ENCODE data around the gene DNAH6. TPM values are rescaled to one million over a fixed set of nuclear protein-coding genes. Genes with fewer than 3 reads are reported as not detected.

The DNAH6 gene
- total RNA-seq, 2 donors from 2014 or later, result 0.69 to 1.6 TPM

DNA sequence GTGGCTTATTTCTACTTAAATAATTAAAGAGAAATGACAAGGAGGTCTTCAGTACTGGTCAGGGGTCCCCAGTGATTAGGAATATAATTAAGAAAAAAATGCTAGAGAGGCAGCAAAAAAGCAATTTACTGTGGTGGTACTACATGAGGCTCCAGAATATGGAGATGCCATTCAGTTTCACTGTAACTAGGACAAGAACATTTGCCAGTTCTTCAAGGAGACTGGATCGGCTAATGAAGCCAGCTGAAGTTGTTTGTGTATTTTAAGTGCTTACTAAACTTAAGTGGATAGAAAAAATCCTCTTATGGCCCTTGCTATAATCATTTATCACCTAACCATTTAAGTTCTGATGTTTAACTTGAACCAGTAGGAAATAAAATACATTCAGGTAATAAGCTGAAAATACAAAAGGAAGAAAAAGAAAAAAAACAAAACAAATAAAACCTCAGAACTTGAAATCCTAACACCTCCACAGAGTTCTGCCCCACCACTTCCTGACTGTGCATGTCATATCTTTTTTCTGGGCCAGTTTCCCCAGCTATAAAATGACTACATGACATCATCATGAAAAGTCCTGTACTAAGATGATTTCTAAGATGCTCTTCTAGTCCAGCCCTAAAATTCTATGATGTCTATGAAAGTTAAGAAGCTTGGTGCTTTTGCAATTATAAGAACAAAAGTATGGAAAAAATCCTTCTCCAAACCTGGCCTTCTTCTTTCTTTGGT is 266.6 kb downstream of the DNAH6 start:
- H3K4me3 Mint-ChIP-seq, result peak overlapping the region; percentile 59
- peaks cover 4% of the 10 kb centered on the region for H3K9me3 Mint-ChIP-seq
- peaks cover 45% of the 10 kb centered on the region for H3K4me1 Mint-ChIP-seq
- H3K27me3 Mint-ChIP-seq, result no peaks in the 10 kb centered on the region
- peak overlapping the region; percentile 63 for H3K27ac Mint-ChIP-seq
- H3K36me3 Mint-ChIP-seq (ENCODE audit: low read depth), result no peaks in the 10 kb centered on the region
- peak; percentile 80 for ATAC-seq (replicated peaks)

DNA sequence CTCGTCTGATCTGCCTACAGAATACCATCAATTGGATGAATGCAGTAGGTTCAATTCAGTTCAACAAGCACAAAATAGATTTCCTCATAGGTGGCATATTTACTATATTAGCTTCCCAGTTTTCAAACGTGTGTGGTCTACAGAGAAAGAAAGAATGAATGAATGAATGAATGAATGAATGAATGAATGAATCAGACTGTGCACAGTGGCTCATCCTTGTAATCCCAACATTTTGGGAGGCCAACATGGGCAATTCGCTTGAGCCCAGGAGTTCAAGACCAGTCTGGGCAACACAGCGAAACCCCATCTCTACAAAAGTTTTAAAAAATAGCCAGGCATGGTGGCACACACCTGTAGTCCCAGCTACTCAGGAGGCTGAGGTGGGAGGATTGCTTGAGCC is 269.7 kb downstream of the DNAH6 start:
- ATAC-seq (replicated peaks), result no peak
- Mint-ChIP-seq H3K4me1 (peaks cover 22% of the 10 kb centered on the region), H3K27me3 (no peaks in the 10 kb centered on the region), H3K9me3 (peaks cover 4% of the 10 kb centered on the region), H3K4me3 (no peak overlapping the region), H3K36me3 (ENCODE audit: low read depth) (no peaks in the 10 kb centered on the region), H3K27ac (no peak overlapping the region)

DNA sequence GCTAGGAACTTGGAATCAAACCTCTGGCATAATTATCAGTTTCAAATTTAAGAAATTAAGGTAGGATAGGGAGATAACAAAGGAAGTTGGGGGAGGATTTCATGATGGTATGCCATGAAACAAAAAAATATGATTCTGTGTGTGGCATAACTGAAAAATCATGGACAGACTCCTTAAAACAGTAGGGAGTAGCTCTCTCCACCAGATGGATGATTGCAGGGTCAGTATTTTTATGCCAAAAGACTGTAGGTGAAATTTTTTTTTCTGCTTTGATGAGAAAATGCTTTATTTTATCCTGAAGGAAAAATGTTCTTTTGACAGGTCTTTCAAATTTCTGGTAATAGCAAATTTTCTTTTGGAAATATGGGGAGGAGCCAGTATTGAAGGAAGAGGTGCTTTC is 270.3 kb downstream of the DNAH6 start:
- Mint-ChIP-seq H3K4me3 (no peak overlapping the region), H3K27ac (no peak overlapping the region), H3K36me3 (ENCODE audit: low read depth) (no peaks in the 10 kb centered on the region), H3K9me3 (peaks cover 4% of the 10 kb centered on the region), H3K27me3 (no peaks in the 10 kb centered on the region), H3K4me1 (peaks cover 16% of the 10 kb centered on the region)
- ATAC-seq (replicated peaks), result no peak

DNA sequence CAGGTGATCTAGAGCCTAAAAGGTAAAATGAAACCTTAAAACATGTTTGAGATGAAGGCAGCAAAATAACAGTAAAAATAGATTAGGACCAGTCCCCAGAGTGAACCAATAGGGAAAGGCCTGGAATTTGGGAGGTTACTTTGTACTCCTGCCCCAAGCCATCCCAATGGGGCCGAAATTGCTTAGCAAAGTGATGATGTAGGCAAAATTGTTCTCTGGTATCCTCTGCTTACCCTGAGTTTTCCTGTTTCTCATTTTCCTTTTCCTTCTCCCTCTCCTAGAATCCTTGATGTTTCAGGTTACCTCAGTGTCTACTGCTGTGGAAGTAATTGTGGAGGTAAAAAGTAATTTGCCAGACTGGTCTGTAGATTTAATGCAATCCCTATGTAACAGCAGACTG is 271.7 kb downstream of the DNAH6 start:
- Mint-ChIP-seq H3K27me3 (no peaks in the 10 kb centered on the region), H3K36me3 (ENCODE audit: low read depth) (no peaks in the 10 kb centered on the region), H3K9me3 (peaks cover 4% of the 10 kb centered on the region), H3K27ac (no peak overlapping the region), H3K4me3 (no peak overlapping the region), H3K4me1 (peaks cover 11% of the 10 kb centered on the region)
- ATAC-seq (replicated peaks), result no peak

DNA sequence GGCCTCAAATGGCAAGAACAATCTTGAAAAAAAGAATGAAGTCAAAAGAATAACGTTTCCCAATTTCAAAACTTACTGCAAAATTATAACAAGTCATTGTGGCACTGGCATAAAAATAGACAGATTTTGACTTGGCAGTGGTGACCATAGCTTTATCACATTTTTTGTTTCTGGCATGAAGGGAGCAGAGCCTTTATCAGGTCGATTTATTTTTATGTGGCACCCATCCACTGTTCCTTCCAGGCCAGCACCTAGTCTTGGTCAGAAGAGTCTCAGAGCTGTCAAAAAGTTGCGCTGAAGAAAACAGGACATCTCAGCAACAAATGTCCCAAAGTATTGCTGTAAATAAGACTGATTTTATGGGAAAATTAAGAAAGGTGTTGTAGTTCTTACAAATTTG is 272.2 kb downstream of the DNAH6 start:
- Mint-ChIP-seq H3K27ac (no peak overlapping the region), H3K27me3 (no peaks in the 10 kb centered on the region), H3K36me3 (ENCODE audit: low read depth) (no peaks in the 10 kb centered on the region), H3K9me3 (peaks cover 3% of the 10 kb centered on the region), H3K4me1 (peaks cover 6% of the 10 kb centered on the region), H3K4me3 (no peak overlapping the region)
- no peak for ATAC-seq (replicated peaks)

DNA sequence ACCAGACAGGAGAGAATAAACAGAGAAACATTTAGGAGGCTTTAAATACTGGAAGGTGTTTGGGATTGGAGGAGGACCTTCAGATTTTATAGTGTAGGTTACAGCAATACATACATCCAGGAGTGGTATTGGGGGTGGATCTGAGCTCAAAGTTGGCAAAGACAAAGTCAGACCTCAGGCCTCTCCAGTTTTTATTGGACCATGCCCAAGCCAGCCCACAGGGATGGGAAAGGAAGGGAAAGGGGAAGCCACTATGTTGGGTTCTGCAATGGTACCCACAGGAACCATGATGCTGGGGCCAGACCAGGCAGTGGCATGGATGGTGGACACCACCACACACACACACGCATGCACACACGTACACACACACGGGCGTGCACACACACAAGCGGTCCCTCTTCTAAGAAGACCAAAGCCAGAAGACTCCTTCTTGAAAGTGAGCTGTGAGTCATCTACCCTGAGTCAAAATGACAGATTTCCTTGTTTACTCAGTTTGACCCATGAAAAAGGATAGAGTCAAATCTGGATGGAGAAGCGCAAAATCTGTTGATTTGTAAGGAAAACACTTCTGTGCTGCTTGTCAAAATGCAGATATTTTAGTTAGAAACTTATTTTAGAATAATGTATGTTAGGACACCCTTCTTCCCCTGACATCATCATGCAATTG is 276.7 kb downstream of the DNAH6 start:
- Mint-ChIP-seq H3K36me3 (ENCODE audit: low read depth) (no peaks in the 10 kb centered on the region), H3K4me1 (no peaks in the 10 kb centered on the region), H3K9me3 (no peaks in the 10 kb centered on the region), H3K4me3 (no peak overlapping the region), H3K27me3 (no peaks in the 10 kb centered on the region), H3K27ac (no peak overlapping the region)
- peak; percentile 55 for ATAC-seq (replicated peaks)

DNA sequence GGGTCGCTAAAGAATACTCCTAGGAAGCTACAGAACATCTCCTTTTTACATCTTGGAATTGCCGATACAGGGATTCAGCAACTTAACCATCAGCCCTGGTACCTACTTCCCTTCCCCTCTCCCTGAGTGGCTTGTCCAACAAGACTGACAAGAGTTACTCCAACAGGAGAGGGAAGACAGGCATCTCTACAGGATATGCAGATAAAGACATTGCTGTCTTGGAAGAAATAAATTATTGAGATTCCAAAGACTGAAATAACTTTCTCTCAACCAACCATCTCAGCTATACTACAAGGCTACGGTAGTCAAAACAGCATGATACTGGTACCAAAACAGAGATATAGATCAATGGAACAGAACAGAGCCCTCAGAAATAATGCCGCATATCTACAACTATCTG is 277.3 kb downstream of the DNAH6 start:
- no peaks in the 10 kb centered on the region for H3K36me3 Mint-ChIP-seq (ENCODE audit: low read depth)
- no peaks in the 10 kb centered on the region for H3K27me3 Mint-ChIP-seq
- no peaks in the 10 kb centered on the region for H3K4me1 Mint-ChIP-seq
- no peak overlapping the region for H3K27ac Mint-ChIP-seq
- ATAC-seq (replicated peaks), result no peak
- no peaks in the 10 kb centered on the region for H3K9me3 Mint-ChIP-seq
- no peak overlapping the region for H3K4me3 Mint-ChIP-seq

DNA sequence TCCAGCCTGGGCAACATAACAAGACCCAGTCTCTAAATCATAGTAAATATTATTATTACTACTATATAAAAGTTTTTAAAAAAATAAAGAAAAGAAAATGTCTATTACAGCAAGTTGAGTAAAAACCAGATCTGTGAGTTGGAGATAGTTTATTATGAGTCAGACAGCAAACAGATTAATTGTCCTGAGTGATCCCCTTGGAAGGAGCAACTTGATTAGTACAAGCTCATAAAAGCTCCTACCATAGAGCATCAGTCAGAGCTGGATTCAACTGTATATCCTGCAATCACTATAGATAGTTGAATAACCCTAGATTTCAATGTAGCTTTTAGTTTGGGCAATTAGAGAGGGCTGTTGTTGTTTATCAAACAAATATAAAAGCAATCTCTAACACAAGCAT is 280.5 kb downstream of the DNAH6 start:
- Mint-ChIP-seq H3K36me3 (ENCODE audit: low read depth) (no peaks in the 10 kb centered on the region), H3K9me3 (no peaks in the 10 kb centered on the region), H3K27me3 (no peaks in the 10 kb centered on the region), H3K4me1 (peaks cover 11% of the 10 kb centered on the region), H3K4me3 (no peak overlapping the region), H3K27ac (no peak overlapping the region)
- ATAC-seq (replicated peaks), result no peak

DNA sequence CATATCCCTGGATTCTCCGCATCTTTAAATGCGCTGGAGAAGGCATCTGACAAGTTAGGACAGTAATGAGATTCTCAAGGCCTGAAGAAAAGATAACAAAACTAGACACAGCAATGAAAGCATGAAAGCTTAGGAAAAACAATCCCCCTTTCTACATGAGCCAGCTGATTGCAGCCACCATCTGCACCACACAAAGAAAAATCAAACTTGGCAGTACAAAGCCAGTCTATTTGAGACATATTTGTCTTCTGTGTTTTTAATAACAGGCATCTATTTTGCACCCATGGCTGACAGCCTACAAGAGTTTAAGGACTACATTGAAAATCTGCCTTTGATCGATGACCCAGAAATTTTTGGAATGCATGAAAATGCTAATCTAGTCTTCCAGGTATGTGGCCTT is 281.0 kb downstream of the DNAH6 start:
- Mint-ChIP-seq H3K4me3 (no peak overlapping the region), H3K4me1 (peaks cover 11% of the 10 kb centered on the region), H3K27me3 (no peaks in the 10 kb centered on the region), H3K9me3 (no peaks in the 10 kb centered on the region), H3K27ac (no peak overlapping the region), H3K36me3 (ENCODE audit: low read depth) (no peaks in the 10 kb centered on the region)
- ATAC-seq (replicated peaks), result no peak

DNA sequence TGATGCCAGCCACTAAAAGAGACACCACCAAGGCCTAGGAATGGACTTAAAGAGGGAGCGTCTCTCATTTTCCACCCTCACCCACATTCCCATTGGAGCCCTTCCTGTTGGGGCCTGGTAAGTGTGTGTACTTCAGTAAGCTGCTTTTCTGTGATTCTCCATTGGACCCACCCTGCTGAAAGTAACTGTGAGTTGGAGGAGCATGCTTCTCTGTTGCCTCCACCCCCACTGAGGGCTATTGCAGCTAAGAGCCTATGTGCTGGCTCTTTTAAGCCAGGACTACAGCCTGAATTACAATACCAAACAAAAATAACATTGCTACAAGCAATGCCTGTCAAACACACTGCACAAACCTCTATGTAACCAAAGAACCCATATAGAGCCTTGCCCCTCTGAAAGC is 283.5 kb downstream of the DNAH6 start:
- H3K9me3 Mint-ChIP-seq, result no peaks in the 10 kb centered on the region
- peak overlapping the region; percentile 59 for H3K4me3 Mint-ChIP-seq
- no peaks in the 10 kb centered on the region for H3K36me3 Mint-ChIP-seq (ENCODE audit: low read depth)
- peak overlapping the region; percentile 25 for H3K27ac Mint-ChIP-seq
- no peak for ATAC-seq (replicated peaks)
- peaks cover 16% of the 10 kb centered on the region for H3K4me1 Mint-ChIP-seq
- no peaks in the 10 kb centered on the region for H3K27me3 Mint-ChIP-seq

DNA sequence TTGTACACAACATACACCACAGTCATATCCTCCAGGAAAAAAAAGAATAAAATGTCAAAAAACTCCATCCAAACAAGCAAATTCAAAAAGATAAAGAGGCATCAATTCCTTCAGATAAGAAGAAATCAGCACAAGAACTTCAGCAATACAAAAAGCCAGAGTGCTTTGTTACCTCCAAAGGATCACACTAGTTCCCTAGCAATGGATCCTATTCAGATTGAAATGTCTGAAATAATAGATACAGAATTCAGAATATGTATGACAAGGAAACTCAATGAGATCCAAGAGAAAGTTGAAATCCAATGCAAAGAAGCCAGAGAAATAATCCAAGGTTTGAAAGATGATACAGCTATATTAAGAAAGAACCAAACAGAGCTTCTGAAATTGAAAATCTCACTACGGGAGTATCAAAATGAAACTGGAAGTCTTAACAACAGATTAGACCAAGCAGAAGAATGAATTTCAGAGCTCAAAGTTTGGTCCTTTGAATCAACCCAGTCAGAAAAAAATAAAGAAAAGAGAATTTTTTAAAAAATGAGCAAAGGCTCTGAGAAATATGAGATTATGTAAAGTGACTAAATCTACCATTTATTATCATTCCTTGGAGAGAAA is 284.0 kb downstream of the DNAH6 start:
- Mint-ChIP-seq H3K9me3 (no peaks in the 10 kb centered on the region), H3K27ac (peak overlapping the region; percentile 25), H3K4me1 (peaks cover 16% of the 10 kb centered on the region), H3K27me3 (no peaks in the 10 kb centered on the region), H3K36me3 (ENCODE audit: low read depth) (no peaks in the 10 kb centered on the region), H3K4me3 (peak overlapping the region; percentile 59)
- ATAC-seq (replicated peaks), result peak; percentile 55

DNA sequence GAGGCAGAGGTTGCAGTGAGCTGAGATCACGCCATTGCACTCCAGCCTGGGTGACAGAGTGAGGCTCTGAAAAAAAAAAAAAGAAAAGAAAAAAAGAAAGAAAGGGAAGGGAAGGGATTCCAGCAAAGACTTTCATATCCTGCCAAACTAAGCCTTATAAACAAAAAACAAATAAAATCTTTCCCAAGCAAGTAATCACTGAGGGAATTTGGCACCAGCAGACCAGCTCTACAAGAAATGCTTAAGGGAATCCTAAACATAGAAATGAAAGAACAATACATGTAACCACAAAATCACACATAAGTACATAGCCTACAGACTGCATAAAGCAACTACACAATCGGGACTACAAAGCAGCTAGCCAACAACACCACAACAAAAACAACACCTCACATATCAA is 285.5 kb downstream of the DNAH6 start:
- Mint-ChIP-seq H3K9me3 (no peaks in the 10 kb centered on the region), H3K36me3 (ENCODE audit: low read depth) (no peaks in the 10 kb centered on the region), H3K27ac (no peak overlapping the region), H3K4me1 (peaks cover 16% of the 10 kb centered on the region), H3K27me3 (no peaks in the 10 kb centered on the region), H3K4me3 (no peak overlapping the region)
- ATAC-seq (replicated peaks), result no peak

DNA sequence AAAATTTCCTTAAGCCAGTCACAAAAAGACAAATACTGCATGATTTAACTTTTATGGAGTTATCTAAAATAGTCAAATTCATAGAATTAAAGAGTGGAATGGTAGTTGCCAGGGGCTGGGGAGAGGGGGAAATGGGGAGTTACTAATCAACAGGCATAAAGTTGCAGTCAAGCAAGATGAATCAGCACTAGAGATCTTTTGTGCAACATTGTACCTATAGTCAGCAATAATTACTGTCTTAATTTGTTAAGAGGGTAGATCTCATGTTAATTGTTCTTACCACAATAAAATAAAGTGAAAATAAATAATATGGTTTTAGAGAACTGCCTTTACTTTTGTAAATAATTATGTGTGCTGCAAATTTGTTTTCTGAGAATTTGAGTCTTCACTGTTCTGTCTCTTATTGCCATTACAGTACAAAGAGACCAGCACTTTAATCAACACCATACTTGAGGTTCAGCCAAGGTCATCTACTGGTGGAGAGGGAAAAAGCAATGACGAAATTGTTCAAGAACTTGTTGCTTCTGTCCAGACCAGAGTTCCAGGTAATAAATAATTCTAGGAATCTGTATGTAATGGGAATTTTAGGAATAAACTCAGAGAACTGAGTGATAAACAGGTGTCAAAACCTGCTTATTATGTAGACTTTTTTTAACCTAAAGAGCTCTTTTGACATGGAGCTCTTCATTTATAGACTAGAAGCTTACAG is 289.1 kb downstream of the DNAH6 start:
- H3K9me3 Mint-ChIP-seq, result peaks cover 3% of the 10 kb centered on the region
- H3K36me3 Mint-ChIP-seq (ENCODE audit: low read depth), result no peaks in the 10 kb centered on the region
- H3K4me1 Mint-ChIP-seq, result peaks cover 9% of the 10 kb centered on the region
- no peaks in the 10 kb centered on the region for H3K27me3 Mint-ChIP-seq
- H3K27ac Mint-ChIP-seq, result no peak overlapping the region
- ATAC-seq (replicated peaks), result no peak
- no peak overlapping the region for H3K4me3 Mint-ChIP-seq

DNA sequence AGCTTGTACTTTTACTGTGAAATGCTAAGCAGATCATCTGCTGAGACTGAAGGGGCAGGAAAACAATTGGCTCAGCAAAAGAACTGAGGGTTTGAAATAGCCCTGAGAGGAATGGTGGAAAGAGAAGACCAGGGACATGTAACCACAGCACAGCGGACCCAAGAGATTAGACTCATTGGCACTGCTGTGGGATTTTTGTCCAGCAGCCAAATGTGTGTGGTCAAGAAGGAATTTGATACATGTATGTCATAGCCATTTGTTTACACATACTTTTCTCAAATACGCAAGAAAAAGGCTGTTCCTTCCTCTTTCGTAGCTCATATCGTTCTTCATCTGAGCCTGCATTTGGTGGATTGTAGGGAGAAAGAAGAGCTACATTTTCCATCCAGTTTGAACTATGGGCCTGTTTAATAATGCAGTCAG is 290.8 kb downstream of the DNAH6 start:
- Mint-ChIP-seq H3K9me3 (peaks cover 3% of the 10 kb centered on the region), H3K27ac (no peak overlapping the region), H3K36me3 (ENCODE audit: low read depth) (no peaks in the 10 kb centered on the region), H3K4me1 (peaks cover 14% of the 10 kb centered on the region), H3K4me3 (no peak overlapping the region), H3K27me3 (no peaks in the 10 kb centered on the region)
- no peak for ATAC-seq (replicated peaks)

All from activated T-helper 17 cell treated with anti-CD3 and anti-CD28 coated beads, Interleukin-2, amount 50 U/mL, for 72 hours (primary cell).